Transverse colon (tissue), 4 donors: Measurements from ENCODE around the gene KCNJ9. TPM values are rescaled to one million over a fixed set of nuclear protein-coding genes. Genes with fewer than 3 reads are reported as not detected.

Experiments used
- DNase-seq: peaks from one replicate; pipeline ENCODE4 v3.0.0-alpha.2; 2019
- H3K27ac ChIP-seq, 4 donors: fragments of 200-600 bp; sonication (generic); 2 replicates each; pipeline ENCODE4 v1.5.1; 2016 to 2018; ENCODE audit warnings: inconsistent platforms in 4 of 4
- H3K27me3 ChIP-seq: fragments of 200-600 bp; sonication (generic); 2 replicates; pipeline ENCODE4 v1.5.1; 2017; ENCODE audit warnings: inconsistent platforms
- H3K36me3 ChIP-seq, 4 donors: fragments of 200-600 bp; sonication (generic); 2 replicates each; pipeline ENCODE4 v1.5.1; 2017 to 2019; ENCODE audit warnings: inconsistent platforms in 4 of 4
- H3K4me1 ChIP-seq, 4 donors: fragments of 200-600 bp; sonication (generic); 2 replicates each; pipeline ENCODE4 v1.5.1; 2017 to 2020; ENCODE audit warnings: inconsistent platforms in 4 of 4
- H3K4me3 ChIP-seq, 4 donors: fragments of 200-600 bp; sonication (generic); 1 replicate in 1 of 4; 2 replicates in 3 of 4; pipeline versions ENCODE4 v1.5.1 to v1.6.1; 2017 to 2019; ENCODE audit warnings: inconsistent platforms in 4 of 4
- H3K9me3 ChIP-seq, 2 donors: fragments of 200-600 bp; sonication (generic); 2 replicates each; pipeline ENCODE4 v1.5.1; 2017 to 2019; ENCODE audit warnings: inconsistent platforms in 2 of 2
- EP300 ChIP-seq: sonication (generic); formaldehyde crosslinking; IDR thresholded peaks from one replicate; pipeline ENCODE4 v1.6.1; 2017; ENCODE audit warnings: antibody characterized with exemption, low read depth
- POLR2A ChIP-seq: fragments of 450-650 bp; IDR thresholded peaks from one replicate; pipeline ENCODE4 v1.6.1; 2016; ENCODE audit warnings: antibody characterized with exemption, mild to moderate bottlenecking, moderate library complexity
- POLR2AphosphoS5 ChIP-seq, 3 donors: sonication (generic); formaldehyde crosslinking; IDR thresholded peaks; one replicate each; pipeline ENCODE4 v1.6.1; 2016; ENCODE audit warnings: antibody characterized with exemption in 3 of 3
- WGBS, 2 donors: methylation state at CpG; one replicate each; pipeline ENCODE4 v1.1.5; 2018; ENCODE audit warnings: low coverage in 1 of 2; 5-methylcytosine and 5-hydroxymethylcytosine counted together
- in situ Hi-C, 4 donors: fragments of 200-750 bp; cut with MboI; loops; one replicate each; pipeline versions ENCODE4 v1.15.0 to v1.15.1; 2017; ENCODE audit warnings: low sequenced_read_pairs in 3 of 4, low pct_ligation_motif_present in 1 of 4, low pct_unique_long_range_greater_than_20kb in 1 of 4
- intact Hi-C: fragments of 100-400 bp; cut with DNase I; formaldehyde crosslinking; loops from one replicate; pipeline ENCODE4 v1.15.1; 2023; ENCODE audit warnings: low total_unique reads
- total RNA-seq, 4 donors: library from RNA; depleted of rRNA; stranded (reverse); fragments of >200 nt; gene quantifications; one replicate each; pipeline ENCODE4 v1.1.0, GENCODE V29; 2016
- TF ChIP-seq, protein P1 (sequence below), 5 experiments: fragments of 200-600 bp in 3 of 5; fragments of 450-650 bp in 2 of 5; sonication (generic) in 3 of 5; IDR thresholded peaks; 1 replicate in 2 of 5; 2 replicates in 3 of 5; pipeline ENCODE4 v1.5.1; 2016 to 2017; ENCODE audit warnings: antibody characterized with exemption in 5 of 5, inconsistent platforms in 3 of 5, mild to moderate bottlenecking in 2 of 5, moderate library complexity in 1 of 5

The KCNJ9 gene
- total RNA-seq, 4 donors from 2014 or later, result 0.27 TPM; not detected in 3

DNA sequence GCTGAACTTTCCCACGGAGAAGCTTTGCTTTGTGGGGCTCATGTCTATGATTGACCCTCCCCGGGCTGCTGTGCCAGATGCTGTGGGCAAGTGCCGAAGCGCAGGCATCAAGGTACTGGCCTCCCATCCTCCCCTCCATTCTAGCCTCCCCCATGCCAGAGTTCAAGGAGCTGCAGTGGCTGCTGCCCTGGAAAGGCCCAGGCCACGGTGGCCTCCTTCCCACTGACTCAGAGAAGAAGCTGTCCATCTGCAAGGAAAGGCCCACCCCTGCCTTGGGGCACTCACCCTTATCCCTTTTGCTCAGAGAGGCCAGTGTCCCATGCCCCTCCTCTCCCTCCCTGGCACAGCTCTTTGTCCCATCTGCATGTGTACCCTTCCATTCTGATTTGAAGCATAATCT is 49.1 kb downstream of the KCNJ9 start:
- intact Hi-C loops, result no loop called here

GRCh38 chr1:160130939-160131338 is 49.6 kb downstream of the KCNJ9 start:
- intact Hi-C loops, result no loop called here
- no peaks in the 10 kb centered on the region for H3K36me3 ChIP-seq

More for the DNA sequence above, 49.1 kb downstream of the KCNJ9 start:
- no peaks in the 10 kb centered on the region for H3K27me3 ChIP-seq
- DNase-seq, result no peak
- TF ChIP-seq, protein P1, sequence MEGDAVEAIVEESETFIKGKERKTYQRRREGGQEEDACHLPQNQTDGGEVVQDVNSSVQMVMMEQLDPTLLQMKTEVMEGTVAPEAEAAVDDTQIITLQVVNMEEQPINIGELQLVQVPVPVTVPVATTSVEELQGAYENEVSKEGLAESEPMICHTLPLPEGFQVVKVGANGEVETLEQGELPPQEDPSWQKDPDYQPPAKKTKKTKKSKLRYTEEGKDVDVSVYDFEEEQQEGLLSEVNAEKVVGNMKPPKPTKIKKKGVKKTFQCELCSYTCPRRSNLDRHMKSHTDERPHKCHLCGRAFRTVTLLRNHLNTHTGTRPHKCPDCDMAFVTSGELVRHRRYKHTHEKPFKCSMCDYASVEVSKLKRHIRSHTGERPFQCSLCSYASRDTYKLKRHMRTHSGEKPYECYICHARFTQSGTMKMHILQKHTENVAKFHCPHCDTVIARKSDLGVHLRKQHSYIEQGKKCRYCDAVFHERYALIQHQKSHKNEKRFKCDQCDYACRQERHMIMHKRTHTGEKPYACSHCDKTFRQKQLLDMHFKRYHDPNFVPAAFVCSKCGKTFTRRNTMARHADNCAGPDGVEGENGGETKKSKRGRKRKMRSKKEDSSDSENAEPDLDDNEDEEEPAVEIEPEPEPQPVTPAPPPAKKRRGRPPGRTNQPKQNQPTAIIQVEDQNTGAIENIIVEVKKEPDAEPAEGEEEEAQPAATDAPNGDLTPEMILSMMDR (IDR thresholded peaks at IDR 0.05), result no peak
- TF ChIP-seq POLR2A (no peak), EP300 (no peak), POLR2AphosphoS5 (IDR thresholded peaks at IDR 0.05) (no peak)
- 86% methylated on average over 5 of the region's 5 CpGs; no CpG with 5 or more reads in 1 of the 2 donors for WGBS, 2 donors
- in situ Hi-C loops, result no loop called here
- H3K36me3 ChIP-seq, result no peaks in the 10 kb centered on the region
- H3K9me3 ChIP-seq, result no peaks in the 10 kb centered on the region
- peaks cover 0 to 8% (median 0%) of the 10 kb centered on the region in 4 donors for H3K4me1 ChIP-seq
- H3K4me3 ChIP-seq, result no peak overlapping the region
- H3K27ac ChIP-seq, result peak overlapping the region in 1 of 4 donors; percentile 11

GRCh38 chr1:160131803-160132565 is 50.6 kb downstream of the KCNJ9 start:
- no peaks in the 10 kb centered on the region for H3K27me3 ChIP-seq
- intact Hi-C loops (no loop called here), in situ Hi-C loops (no loop called here)
- DNase-seq, result no peak
- WGBS, 2 donors, result 67 to 72% methylated on average over 6 to 8 of the region's 8 CpGs
- no peak overlapping the region for H3K4me3 ChIP-seq
- peak overlapping the region in 3 of 4 donors; percentile 18 to 51 (median 37) for H3K27ac ChIP-seq
- no peaks in the 10 kb centered on the region for H3K9me3 ChIP-seq
- TF ChIP-seq POLR2A (no peak), POLR2AphosphoS5 (IDR thresholded peaks at IDR 0.05) (peak; percentile 12 to 52 (median 46))
- TF ChIP-seq, protein P1 (IDR thresholded peaks at IDR 0.05), result no peak
- no peaks in the 10 kb centered on the region for H3K36me3 ChIP-seq
- peaks cover 0 to 8% (median 0%) of the 10 kb centered on the region in 4 donors for H3K4me1 ChIP-seq

More at GRCh38 chr1:160130939-160131338, 49.6 kb downstream of the KCNJ9 start:
- Histone ChIP-seq H3K4me1 (peaks cover 0 to 8% (median 0%) of the 10 kb centered on the region in 4 donors), H3K9me3 (no peaks in the 10 kb centered on the region), H3K27me3 (no peaks in the 10 kb centered on the region), H3K27ac (peak overlapping the region in 2 of 4 donors; percentile 18 to 46), H3K4me3 (no peak overlapping the region)
- no peak for TF ChIP-seq POLR2A
- TF ChIP-seq, protein P1 (IDR thresholded peaks at IDR 0.05), result no peak
- TF ChIP-seq POLR2AphosphoS5 (IDR thresholded peaks at IDR 0.05), result no peak
- no peak for TF ChIP-seq EP300
- WGBS, 2 donors, result 87 to 100% methylated on average over 1 of the region's 1 CpG
- no peak for DNase-seq
- in situ Hi-C loops, result no loop called here

DNA sequence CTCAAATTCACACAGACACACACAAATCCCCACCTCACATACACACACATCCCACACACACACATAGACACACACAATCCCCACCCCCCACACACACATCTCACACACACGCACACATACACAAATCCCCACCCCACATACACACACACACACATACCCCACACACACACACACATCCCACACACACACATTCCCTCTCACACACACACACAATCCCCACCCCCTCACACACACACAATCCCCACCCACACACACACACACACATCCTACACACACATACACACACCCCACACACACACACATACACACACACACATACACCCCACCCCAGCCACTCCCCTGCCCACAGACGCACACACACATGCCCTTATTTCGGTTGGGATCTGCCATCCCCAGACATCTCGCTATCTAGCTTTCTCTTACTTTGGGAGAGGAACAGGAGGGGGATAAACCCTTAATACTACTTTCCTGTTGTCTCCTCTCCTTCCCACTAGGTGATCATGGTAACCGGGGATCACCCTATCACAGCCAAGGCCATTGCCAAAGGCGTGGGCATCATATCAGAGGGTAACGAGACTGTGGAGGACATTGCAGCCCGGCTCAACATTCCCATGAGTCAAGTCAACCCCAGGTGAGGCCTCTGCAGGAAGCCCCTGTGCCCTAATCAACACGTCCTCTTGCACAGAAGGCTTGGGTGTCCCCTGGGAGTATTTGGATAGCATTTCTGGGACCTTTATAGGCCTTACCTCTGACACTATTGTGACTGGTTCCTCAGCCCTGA is 52.8 kb downstream of the KCNJ9 start:
- TF ChIP-seq POLR2AphosphoS5 (IDR thresholded peaks at IDR 0.05), result no peak
- TF ChIP-seq, protein P1 (IDR thresholded peaks at IDR 0.05), result no peak
- no peak for TF ChIP-seq POLR2A
- no peak for TF ChIP-seq EP300
- H3K4me3 ChIP-seq, result no peak overlapping the region
- 81 to 87% methylated on average over 4 to 9 of the region's 9 CpGs for WGBS, 2 donors
- no peaks in the 10 kb centered on the region for H3K9me3 ChIP-seq
- no peaks in the 10 kb centered on the region for H3K27me3 ChIP-seq
- no peaks in the 10 kb centered on the region for H3K36me3 ChIP-seq
- DNase-seq, result no peak
- no peak overlapping the region for H3K27ac ChIP-seq
- in situ Hi-C loops, result no loop called here
- intact Hi-C loops, result no loop called here
- H3K4me1 ChIP-seq, result no peaks in the 10 kb centered on the region
